KG1 (cell line): ENCODE measurements around the gene MAGIX.
"Not testable (repeated sequence)": the region's sequence is repeated elsewhere in the genome, so short reads cannot be mapped to it uniquely, and the experiment has no call there.

Experiments
- DNase-seq: peaks from one replicate; lab custom pipeline; 2025; lab: John Stamatoyannopoulos, UW

MAGIX gene

GRCh38 chrX:49162620-49163019 is at the start of gene MAGIX:
Gene MAGIX (plus strand): TSS chrX:49162758. CDS start chrX:49162890, 132 bp downstream.
- no peak for DNase-seq

GRCh38 chrX:49116076-49116475 is 46.5 kb upstream of the MAGIX start:
- no peak for DNase-seq

- no peak for DNase-seq
Measured at GRCh38 chrX:49116716-49117115, 45.8 kb upstream of the MAGIX start.

- DNase-seq, result no peak
Measured at GRCh38 chrX:49117581-49117980, 45.0 kb upstream of the MAGIX start.

GRCh38 chrX:49120091-49120490 is 42.5 kb upstream of the MAGIX start:
- no peak for DNase-seq

- no peak for DNase-seq
Measured at GRCh38 chrX:49122499-49122898, 40.1 kb upstream of the MAGIX start.

- not testable (repeated sequence) for DNase-seq
Measured at GRCh38 chrX:49127742-49128258, 34.8 kb upstream of the MAGIX start.

GRCh38 chrX:49129427-49129826 is 33.1 kb upstream of the MAGIX start:
- DNase-seq, result no peak

- not testable (repeated sequence) for DNase-seq
Measured at GRCh38 chrX:49132275-49132674, 30.3 kb upstream of the MAGIX start.

GRCh38 chrX:49133759-49134158 is 28.8 kb upstream of the MAGIX start:
- DNase-seq, result no peak

- no peak for DNase-seq
Measured at GRCh38 chrX:49137492-49137891, 25.1 kb upstream of the MAGIX start.

- no peak for DNase-seq
Measured at GRCh38 chrX:49139713-49140112, 22.8 kb upstream of the MAGIX start.

GRCh38 chrX:49142264-49142663 is 20.3 kb upstream of the MAGIX start:
- not testable (repeated sequence) for DNase-seq

GRCh38 chrX:49143154-49143553 is 19.4 kb upstream of the MAGIX start:
- not testable (repeated sequence) for DNase-seq

- DNase-seq, result no peak
Measured at GRCh38 chrX:49147282-49147681, 15.3 kb upstream of the MAGIX start.

- DNase-seq, result no peak
Measured at GRCh38 chrX:49147936-49148335, 14.6 kb upstream of the MAGIX start.

- not testable (repeated sequence) for DNase-seq
Measured at GRCh38 chrX:49148390-49149100, 14.0 kb upstream of the MAGIX start.

- not testable (repeated sequence) for DNase-seq
Measured at GRCh38 chrX:49149291-49149690, 13.3 kb upstream of the MAGIX start.

- no peak for DNase-seq
Measured at GRCh38 chrX:49153467-49153866, 9.1 kb upstream of the MAGIX start.

- DNase-seq, result no peak
Measured at GRCh38 chrX:49155243-49155899, 7.2 kb upstream of the MAGIX start.

GRCh38 chrX:49155900-49156837 is 6.4 kb upstream of the MAGIX start:
- peak; percentile 26 for DNase-seq

GRCh38 chrX:49157194-49157593 is 5.4 kb upstream of the MAGIX start:
- DNase-seq, result no peak
